Kasumi-1 (cell line): ENCODE results near the gene SLC4A7.
"Not testable (repeated sequence)": the region's sequence is repeated elsewhere in the genome, so short reads cannot be mapped to it uniquely, and the experiment has no call there.

Experiments used
- DNase-seq, 2 experiments: peaks; one replicate each; lab custom pipeline; 2025; lab: John Stamatoyannopoulos, UW

The SLC4A7 gene

DNA sequence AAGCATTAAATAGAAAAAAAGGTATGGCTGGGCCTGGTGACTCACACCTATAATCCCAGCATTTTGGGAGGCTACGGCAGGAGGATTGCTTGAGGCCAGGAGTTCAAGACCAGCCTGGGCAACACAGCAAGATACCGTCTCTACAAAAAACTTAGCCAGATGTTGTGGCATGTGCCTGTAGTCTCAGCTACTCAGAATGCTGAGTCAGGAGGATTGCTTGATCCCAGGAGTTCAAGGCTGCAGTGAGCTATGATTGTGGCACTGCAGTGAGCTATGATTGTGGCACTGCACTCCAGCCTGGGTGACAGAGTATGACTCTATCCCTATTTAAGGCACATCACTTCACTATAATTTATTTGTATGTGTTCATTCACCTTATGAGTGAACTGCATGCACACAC, 54.3 kb downstream of the SLC4A7 start:
- no peak for DNase-seq

DNA sequence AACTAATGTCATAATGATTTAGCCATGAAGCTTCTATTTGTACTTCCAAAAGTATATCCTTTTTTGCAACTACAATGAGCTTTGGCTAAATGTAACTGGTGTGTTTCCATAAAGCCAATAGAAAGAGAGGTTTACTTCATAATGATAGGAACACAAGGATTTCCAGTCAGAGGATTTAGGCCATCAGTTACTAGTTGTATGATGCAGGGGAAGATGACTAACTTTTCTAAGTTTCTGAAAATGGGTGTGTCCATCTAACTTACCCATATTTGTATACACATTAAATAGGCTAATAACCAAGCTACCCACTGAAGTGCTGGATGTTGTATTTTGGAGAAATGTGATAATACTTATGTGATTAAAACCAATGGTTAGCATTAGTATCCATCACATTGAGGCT, 55.7 kb downstream of the SLC4A7 start:
- no peak for DNase-seq

DNA sequence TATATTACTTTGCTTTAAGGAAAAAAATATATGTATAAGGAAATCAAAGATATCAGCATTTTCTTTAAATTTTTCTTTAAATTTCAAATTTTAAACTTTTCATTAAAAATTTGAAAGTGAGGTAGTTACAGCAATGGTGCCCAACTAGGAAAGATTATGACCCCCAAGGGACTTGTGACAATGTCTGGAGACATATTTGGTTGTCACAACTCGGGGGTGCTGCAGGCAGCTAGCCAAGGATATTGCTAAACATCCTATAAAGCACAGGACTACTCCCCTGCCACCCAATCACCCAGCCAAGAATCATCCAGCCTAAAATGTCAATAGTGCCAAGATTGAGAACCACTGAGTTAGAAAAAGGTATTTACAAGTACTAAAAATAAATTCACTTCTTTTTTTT, 57.3 kb downstream of the SLC4A7 start:
- DNase-seq, result no peak

DNA sequence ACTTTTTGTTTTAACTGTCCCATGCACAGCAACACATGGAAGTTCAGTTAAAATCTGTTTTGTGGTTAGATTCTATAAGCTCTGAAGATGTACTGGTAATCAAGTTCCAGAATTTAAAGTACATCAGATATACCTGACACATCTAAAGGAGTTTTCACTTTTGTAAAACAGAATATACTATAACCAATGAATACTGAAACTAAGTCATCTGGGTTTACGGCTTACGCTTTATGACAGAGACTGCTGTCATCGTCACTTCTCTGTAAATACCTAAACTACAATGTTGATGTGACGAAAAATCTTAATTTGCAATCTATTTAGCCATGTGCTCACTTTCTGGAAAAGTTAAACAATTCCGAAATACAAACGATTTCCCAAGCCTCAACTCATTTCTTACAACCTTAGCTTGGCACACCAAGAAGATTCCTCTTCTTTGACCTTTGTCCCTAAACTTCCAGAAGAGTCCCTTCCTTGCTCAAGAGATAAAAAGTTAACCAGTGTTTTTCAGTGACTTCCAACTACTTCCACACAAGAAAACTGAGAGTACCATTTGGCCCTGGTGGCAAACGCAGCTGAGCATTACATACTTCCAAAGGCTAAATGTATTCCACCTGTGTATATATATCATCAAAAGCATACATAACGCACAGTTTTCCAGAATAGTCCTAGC, 58.2 kb downstream of the SLC4A7 start:
- DNase-seq, result no peak

DNA sequence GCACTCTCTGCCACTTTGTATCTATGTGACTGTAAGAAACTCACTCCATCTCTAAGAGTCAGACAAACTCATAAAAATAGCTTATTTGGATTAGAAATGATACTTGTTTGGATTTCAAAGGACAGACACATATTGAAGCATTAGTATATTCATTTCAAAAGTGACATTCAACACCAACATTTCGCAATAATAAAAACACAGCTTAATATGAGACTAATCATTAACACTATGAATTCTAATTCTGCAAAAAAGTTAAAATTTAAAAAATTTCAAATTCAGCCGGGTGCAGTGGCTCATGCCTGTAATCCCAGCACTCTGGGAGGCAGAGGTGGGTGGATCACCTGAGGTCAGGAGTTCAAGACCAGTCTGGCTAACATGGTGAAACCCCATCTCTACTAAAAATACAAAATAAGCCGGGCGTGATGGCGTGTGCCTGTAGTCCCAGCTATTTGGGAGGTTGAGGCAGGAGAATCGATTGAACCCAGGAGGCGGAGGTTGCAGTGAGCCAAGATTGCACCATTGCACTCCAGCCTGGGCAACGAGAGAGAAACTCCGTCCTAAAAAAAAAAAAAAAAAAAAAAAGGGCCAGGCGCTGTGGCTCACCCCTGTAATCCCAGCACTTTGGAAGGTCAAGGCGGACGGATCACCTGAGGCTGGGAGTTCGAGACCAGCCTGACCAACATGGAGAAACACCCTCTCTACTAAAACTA, 59.2 kb downstream of the SLC4A7 start:
- DNase-seq, result not testable (repeated sequence)

DNA sequence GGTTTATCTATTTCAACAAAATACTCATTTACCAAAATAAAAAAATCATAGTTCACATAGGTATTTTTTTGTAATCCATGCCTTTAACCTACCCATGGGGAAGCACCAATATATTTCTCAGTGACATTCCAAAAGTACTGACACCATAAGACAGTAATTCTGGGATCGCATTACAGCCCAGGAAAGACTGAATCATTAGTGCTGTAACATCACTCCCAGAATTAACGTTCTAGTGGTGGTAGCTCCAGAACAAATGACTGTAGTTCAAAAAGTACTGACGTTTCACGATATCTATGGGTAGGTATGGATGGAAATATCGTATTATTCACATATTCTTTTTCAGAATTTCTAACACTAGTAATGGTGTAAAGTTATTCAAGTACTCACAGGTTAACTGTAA, 60.7 kb downstream of the SLC4A7 start:
- no peak for DNase-seq

DNA sequence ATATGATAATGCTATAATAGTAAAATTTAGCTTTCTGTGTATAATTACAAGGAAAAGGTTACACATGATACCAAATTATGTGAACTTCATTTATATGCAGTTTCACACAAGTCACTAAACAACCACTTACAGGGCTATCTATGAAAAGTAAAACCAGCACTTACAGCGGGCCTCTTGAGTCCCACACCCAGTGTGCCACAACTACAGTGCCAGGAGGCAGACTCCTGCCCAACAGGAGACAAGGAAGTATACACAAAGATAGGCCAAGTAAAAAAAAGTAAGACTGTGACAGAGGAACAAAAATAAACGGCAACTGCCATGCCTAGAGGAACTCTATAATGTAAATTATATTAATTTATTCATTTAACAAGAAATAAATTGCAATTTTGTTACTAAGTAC, 61.6 kb downstream of the SLC4A7 start:
- DNase-seq, result no peak

DNA sequence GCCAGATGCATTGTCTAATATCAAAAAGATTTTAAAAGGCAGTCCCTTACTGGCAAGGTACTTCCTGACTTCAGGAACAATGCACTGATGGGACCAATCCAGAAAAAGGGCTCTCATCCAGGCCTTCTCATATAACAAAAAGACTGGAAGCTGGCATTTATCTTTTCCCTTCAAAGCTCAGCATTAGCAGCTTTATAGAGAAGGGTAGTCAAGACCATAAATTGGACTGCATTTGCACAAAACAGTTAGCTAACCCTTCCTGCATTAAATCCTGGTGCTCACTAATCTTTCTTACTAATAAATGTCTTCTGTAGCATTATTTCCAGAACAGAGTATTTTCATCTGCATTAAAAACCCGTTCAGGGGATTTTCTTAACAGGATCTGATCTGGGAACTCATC, 69.0 kb downstream of the SLC4A7 start:
- no peak for DNase-seq

DNA sequence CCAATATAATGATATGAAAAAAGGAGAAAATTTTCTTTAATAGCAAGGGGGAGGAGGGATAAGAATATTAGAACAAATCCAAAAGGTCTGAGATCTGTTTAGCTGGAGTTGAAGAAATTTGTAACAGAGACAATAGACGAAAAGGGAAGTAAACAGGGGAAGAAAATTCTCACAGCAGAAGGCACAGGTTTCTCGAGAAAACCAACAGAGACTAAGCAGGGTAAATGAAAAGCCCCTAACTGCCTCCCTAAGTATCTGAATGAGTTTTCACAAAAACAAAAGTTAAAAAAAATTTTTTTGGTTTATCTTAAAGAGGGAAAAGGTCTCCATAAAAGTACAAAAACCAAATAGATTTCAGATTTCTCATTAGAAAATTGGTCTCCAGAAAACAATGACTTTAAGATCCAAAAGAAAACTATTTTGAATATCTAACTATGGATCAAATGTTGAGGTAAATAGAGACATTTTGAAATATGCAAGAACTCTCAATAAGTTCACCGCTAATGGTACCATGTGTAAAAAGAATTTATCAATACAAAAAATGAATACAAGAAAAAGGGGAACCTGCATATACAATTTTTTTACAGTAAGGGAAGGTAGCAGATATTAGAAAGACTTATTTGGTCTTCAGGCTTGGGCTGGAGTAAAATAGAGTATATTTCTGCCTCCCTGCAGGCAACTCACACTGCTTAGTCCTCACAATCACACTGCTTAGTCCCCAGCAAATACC, 91.1 kb downstream of the SLC4A7 start:
- DNase-seq, result peak; percentile 4 to 9

DNA sequence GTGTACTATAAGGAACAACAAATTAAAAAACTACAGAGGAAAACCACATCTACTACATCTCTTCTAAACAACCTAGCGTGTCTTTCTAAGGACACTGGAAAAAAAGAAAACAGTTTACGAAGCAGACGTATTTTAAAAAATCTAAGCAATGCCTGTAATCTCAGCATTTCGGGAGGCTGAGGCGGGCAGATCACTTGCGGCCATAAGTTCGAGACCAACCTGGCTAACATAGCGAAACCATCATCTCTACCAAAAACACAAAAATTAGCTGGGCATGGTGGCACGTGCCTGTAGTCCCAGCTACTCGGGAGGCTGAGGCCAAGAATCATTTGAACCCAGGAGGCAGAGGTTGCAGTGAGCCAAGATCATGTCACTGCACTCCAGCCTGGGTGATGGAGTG, 91.8 kb downstream of the SLC4A7 start:
- not testable (repeated sequence) for DNase-seq

DNA sequence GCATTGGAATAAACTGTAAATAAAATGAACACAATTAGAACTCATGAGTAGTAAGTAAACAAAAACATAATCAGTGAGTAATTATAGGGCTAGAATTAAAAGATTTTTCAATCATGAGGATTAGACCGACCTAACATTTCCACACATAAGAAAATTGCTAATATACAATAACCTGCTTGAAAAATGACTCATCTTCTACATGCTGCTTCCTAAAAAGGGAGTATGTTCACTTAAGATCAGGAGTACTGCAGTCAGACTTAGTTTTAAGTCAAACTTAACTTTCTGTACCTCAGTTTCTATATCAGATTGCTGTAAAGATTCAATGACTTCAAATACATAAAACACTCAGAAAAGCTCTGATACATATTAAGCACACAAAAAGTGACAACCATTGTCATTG, 92.4 kb downstream of the SLC4A7 start:
- no peak for DNase-seq

DNA sequence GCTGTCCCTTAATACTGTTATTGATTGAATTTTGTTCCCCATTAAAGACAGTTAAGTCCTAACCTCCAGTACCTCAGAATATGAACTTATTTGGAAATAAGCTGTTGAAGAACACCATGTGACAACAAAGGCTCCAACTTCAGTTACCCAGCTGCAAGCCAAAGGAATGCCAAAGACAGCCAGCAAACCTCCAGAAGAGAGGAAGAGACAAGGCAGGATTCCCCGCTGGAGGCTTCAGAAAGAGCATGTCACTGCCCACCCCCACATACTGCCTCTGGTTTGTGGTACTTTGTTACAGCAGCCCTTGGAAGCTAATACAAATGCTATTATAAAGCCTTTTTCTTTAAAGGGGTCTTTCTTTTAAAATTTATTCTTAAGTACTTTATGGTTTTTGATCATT, 96.6 kb downstream of the SLC4A7 start:
- DNase-seq, result no peak

DNA sequence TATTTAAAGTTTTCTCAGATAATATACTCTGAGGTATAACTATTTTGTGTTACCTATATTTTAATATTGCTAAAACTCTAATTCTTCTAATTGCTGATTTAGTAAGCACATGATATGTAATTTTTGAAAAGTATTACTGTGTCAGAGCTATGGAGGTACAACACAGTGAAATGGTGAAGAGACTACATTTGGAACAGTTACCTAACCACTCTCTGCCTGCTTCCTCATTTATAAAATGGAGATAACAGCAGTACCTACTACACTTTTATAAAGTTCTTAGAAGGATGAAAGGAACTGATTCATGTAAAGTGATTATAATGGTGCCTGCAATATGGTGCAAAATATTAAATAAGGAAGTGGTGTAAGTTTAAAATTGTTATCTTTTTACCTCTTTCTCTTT, 98.7 kb downstream of the SLC4A7 start:
- DNase-seq, result peak in 1 of 2 experiments; percentile 9

DNA sequence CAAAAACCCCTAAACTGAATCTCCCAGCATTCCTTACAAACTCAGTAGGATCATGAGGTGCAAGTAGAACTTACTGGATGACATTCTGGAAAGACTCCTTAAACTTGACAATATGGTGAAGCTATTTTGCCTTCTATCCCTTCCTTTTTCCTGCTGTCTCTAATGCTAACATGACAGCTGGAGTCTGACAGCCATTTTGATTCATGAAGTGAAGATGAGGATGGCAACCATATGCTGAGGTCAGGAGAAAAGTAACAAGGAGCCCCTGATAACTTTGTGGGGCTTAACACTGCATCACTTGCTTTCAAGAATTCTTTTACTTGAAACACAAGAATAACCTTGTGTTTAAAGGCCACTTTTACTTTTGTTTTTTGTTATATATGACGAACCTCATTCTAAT, 100.0 kb downstream of the SLC4A7 start:
- DNase-seq, result no peak

DNA sequence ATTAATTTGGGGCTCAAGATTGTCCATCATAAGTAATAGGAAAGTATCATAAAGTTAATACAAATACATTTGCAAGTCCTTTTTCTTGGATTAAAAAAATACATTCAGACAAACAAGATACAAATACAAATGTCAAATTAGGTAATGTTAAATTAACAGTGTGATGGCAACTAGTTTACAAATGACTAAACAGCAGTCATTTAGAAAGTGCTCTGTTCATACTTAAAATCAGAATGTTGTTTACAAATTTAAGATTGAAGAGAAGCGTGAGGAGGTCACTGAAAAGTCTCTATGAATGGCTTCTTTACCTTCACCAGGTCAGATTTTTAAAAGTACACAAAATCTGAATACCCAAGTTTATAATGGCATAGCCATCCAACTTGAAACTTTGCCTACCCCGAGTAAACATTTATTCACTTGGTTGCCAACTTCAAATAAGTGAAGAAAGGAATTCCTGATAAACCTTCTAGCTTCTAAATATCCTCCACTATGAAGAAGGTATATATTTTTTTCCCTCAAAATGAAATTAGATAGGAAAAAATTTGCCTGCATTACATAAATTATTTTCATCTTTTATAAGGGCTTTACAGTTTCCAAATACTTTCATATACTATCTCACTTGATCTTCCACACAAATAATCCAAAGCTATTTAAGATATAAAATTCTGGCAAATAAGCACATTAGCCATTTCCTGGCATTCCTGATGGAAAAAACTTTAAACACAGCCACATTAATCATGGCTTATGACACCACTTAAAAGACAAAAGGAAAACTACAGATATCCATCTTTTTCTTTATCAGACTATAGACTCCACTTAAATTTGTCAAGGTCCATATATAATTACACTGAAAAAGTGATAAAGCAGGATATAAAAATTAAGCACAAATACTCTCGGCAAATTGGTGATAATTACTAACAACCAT, 103.5 kb downstream of the SLC4A7 start:
- no peak for DNase-seq

DNA sequence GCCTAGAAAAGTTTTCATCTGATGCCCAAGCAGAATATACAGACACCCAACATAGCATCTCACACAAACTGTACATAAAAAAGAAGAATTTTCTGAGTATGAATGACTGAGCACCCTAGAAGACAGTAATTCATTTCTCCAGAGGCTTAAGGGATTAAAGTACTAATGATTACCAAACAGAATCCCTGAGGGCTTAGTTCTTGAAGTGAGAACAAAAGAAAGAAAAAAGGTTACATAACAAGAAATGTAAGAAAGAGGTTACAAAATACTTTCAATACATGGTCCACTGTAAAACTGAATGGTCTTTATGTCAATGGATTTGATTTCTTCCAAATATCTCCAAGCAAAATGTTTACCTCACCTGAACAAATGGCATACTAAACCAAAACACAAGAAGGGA, 105.9 kb downstream of the SLC4A7 start:
- DNase-seq, result no peak

DNA sequence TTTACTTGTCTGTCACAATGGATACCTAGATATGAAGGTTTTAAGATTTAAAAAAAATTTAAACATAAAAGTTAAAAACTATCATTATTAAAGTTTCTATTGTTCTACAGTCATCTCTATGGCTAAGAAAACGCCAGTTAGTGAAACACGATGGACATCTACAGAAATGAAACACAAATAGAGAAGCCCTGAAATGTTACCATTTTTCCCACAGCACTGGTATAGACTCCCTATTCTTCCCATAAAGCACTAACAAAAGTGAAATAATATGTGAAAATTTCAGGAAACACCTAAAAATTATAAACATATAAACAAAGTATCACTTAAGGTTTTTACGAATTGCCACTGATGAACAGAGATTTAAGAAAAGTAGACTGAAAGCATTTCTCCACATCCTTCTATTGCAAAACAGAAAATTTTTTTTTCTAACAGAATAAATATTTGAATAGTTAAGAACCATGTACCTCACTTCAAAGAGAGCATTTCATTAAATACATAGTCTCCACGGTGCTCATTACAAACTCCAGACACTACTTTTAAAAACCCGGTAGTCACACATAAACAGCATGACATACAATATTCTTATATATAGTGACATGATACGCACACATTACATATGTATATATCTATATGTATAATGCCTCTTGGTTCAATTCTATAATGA, 107.9 kb downstream of the SLC4A7 start:
- no peak for DNase-seq

DNA sequence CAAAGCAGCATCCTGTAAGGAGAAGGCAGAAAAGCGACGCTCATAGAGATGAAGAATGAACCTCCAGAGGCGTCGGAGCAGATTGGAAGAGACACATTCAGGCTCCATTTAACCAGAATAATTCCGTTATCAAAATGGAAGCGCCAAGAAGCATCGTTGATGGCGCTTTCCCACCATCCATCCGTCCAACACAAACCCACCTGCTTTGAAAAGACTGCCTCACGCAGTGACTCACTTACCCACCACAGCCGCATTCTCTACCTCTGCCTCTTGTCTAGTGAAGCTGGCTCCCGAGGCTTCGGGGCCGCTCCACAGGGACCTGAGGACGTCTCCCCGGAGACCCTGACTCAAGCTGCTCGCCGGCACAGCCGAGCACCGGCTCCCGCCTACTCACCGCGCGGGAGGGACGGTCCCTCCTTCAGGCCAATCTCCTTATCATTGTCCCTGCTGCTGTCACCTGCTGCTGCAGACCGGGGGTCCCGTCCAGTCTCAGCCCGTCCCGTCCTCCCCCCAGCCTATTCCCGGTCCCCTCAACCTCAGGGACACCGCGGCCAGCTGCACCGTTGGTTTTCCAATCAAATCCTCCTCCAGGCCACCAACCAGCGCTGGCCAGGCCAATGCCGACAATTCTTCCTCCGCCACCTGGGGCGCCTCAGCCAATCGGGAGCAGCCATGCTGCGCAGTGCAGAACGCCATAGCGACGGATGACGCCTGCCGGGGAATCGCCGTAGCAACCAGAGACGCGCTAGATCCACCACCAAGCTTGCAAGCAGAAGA, 115.2 kb downstream of the SLC4A7 start, which contains the start of gene NEK10:
TSS of gene NEK10 (minus strand) at position 553 of the 777 bp plus-strand sequence. CDS start 16,501 bp downstream, outside the sequence.
- DNase-seq, result peak; percentile 95 to 96

DNA sequence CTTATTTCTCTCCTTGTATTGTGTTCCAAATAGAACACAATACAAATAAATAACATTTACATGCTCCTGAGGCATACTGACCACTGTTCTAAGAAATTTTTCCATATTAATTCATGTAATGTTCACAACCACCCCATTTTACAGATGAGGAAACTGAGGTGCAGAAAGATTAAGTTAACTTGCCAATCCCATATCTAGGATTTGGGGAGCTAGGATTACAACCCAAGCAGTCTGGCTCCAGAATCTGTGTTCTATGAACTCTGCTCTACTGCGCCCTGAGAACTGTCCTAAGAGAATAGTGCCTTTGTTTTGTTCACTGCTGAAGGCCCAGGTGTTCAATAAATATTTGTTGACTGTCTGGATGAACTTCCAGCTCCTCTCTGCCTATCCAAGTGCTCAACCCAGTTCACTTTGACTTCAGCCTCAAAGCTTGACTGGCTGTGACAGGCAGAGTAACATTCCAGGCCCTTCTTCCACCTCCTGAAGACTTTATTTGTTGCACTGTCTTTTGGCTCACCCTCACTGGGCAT, 118.1 kb downstream of the SLC4A7 start:
- DNase-seq, result no peak
